Psoas muscle (tissue), 8 donors: Measurements from ENCODE around the gene PCBP3. TPM values are rescaled to one million over a fixed set of nuclear protein-coding genes. Genes with fewer than 3 reads are reported as not detected.
A peak's percentile ranks its signal among the peaks of the same experiment; 100 is the strongest.
"Not testable (repeated sequence)": the region's sequence is repeated elsewhere in the genome, so short reads cannot be mapped to it uniquely, and the experiment has no call there.

Experiments
- ATAC-seq, 4 donors: fragments of 200-7000 bp; cut with Tn5 transposase; one replicate each; pipeline ENCODE4 v1.9.1; 2020; ENCODE audit warnings: moderate library complexity in 3 of 4, mild to moderate bottlenecking in 2 of 4
- DNase-seq, 2 donors: peaks; one replicate each; pipeline ENCODE4 v3.0.0-alpha.2; 2020
- H3K27ac ChIP-seq: fragments of 200-600 bp; one replicate; pipeline ENCODE4 v1.8.0; 2022
- H3K27me3 ChIP-seq, 3 donors: fragments of 200-600 bp in 1 of 3; one replicate each; pipeline versions ENCODE4 v1.6.1 to v1.8.0; 2013 to 2022; ENCODE audit warnings: low read length in 2 of 3, mild to moderate bottlenecking in 2 of 3, moderate library complexity in 1 of 3; ENCODE audit not compliant: insufficient read depth in 3 of 3
- H3K36me3 ChIP-seq, 2 donors: fragments of 200-600 bp in 1 of 2; one replicate each; pipeline versions ENCODE4 v1.6.1 to v1.8.0; 2013 to 2022; ENCODE audit warnings: low read depth in 1 of 2, mild to moderate bottlenecking in 1 of 2, moderate library complexity in 1 of 2; ENCODE audit not compliant: insufficient read depth in 1 of 2
- H3K4me1 ChIP-seq: fragments of 200-600 bp; one replicate; pipeline ENCODE4 v1.8.0; 2022
- H3K4me3 ChIP-seq: fragments of 200-600 bp; one replicate; pipeline ENCODE4 v1.8.0; 2022; ENCODE audit warnings: mild to moderate bottlenecking
- H3K9me3 ChIP-seq: fragments of 200-600 bp; one replicate; pipeline ENCODE4 v1.8.0; 2022
- whole genome bisulfite sequencing, 3 donors: extraction: QIAGEN DNeasy Blood & Tissue Kit; methylation state at CpG; one replicate each; pipeline versions ENCODE4 v1.1.6 to v1.1.7; 2013; 5-methylcytosine and 5-hydroxymethylcytosine counted together
- intact Hi-C, 2 donors: fragments of 100-400 bp; cut with DNase I; formaldehyde crosslinking; loops; one replicate each; pipeline versions ENCODE4 v1.11.0 to v1.14.2; 2022
- polyA plus RNA-seq, 3 donors: library from polyadenylated mRNA; stranded (reverse); fragments of 200-250 nt; gene quantifications; one replicate each; pipeline ENCODE4 v1.2.3, GENCODE V29; 2013
- total RNA-seq, 4 donors: library from RNA; stranded (reverse); fragmentation: NEBNext Ultra II Directional in 2 of 4; extraction: Animal tissue kit (Norgen Biotek cat#: 25700) in 2 of 4; gene quantifications; one replicate each; pipeline versions ENCODE4 v1.2.1 to v1.2.4, GENCODE V29; 2021 to 2023
- TF ChIP-seq, protein P1 (sequence below): fragments of 200-600 bp; IDR thresholded peaks from one replicate; pipeline ENCODE4 v1.8.0; 2022; ENCODE audit warnings: antibody characterized with exemption
- donor health status: healthy with polysubstance abuse.
- donor health status: DM: no; HTN: no; CAD: no; lungs with moderate emphysema.
- donor health status: Bipolar disorder and iron deficiency.
- donor health status: healthy.
- donor health status: DM: yes; HTN: yes; CAD: no.
- donor health status: DM: no; HTN: no; CAD: no.
- donor health status: DM: no; HTN: no; CAD: no.
- donor health status: DM: yes; HTN: yes; CAD: no.

PCBP3 gene
- total and polyA plus RNA-seq, 7 donors, result 0.10 to 0.91 (median 0.33) TPM; not detected in 1

DNA sequence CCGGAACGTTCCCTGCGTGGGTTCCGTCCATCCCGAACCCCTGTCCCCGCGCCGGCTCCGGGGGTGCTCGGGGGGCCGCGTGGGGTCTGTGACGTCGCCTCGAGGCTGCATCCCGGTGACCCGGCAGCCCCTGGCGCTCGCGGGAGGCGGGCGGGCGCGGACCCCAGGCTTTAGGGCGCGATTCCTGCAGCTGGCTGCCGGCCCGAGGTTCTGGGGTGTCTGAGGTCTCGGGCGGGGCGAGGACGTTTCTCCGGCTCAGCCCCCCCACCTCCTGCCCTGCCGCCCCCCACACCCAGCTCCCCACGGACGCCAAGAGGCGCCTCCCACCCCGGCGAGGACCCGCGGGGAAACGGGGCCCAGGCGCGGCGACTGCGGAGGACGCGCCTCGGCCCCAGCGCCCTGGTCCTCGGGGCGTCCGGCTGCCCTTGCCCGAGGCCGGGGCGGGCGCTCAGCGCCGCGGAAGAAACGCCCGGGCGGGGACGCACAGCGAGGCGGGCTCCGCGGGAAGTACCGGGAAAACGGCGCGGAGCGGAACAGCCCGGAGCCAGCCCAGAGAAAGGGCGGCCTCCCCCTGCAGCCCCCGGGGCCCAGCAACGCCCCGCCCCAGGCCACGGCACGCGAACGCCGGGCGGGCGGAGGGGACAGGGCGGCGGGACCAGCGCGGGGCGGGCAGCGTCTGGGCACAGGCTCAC lies 1.3 kb upstream of the PCBP3 start:
- TF ChIP-seq, protein P1, sequence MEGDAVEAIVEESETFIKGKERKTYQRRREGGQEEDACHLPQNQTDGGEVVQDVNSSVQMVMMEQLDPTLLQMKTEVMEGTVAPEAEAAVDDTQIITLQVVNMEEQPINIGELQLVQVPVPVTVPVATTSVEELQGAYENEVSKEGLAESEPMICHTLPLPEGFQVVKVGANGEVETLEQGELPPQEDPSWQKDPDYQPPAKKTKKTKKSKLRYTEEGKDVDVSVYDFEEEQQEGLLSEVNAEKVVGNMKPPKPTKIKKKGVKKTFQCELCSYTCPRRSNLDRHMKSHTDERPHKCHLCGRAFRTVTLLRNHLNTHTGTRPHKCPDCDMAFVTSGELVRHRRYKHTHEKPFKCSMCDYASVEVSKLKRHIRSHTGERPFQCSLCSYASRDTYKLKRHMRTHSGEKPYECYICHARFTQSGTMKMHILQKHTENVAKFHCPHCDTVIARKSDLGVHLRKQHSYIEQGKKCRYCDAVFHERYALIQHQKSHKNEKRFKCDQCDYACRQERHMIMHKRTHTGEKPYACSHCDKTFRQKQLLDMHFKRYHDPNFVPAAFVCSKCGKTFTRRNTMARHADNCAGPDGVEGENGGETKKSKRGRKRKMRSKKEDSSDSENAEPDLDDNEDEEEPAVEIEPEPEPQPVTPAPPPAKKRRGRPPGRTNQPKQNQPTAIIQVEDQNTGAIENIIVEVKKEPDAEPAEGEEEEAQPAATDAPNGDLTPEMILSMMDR, result no peak
- Histone ChIP-seq H3K4me1 (peaks cover 4% of the 10 kb centered on the region), H3K27ac (no peak overlapping the region), H3K36me3 (no peaks in the 10 kb centered on the region), H3K27me3 (peaks cover 0 to 72% (median 20%) of the 10 kb centered on the region in 3 donors), H3K4me3 (peak overlapping the region; percentile 32), H3K9me3 (no peaks in the 10 kb centered on the region)
- intact Hi-C loops, result no loop called here
- 6 to 10% (median 8%) methylated on average over 51 to 91 of the region's 91 CpGs for WGBS, 3 donors
- peak in 1 of 2 donors; percentile 26 for DNase-seq
- no peak for ATAC-seq

DNA sequence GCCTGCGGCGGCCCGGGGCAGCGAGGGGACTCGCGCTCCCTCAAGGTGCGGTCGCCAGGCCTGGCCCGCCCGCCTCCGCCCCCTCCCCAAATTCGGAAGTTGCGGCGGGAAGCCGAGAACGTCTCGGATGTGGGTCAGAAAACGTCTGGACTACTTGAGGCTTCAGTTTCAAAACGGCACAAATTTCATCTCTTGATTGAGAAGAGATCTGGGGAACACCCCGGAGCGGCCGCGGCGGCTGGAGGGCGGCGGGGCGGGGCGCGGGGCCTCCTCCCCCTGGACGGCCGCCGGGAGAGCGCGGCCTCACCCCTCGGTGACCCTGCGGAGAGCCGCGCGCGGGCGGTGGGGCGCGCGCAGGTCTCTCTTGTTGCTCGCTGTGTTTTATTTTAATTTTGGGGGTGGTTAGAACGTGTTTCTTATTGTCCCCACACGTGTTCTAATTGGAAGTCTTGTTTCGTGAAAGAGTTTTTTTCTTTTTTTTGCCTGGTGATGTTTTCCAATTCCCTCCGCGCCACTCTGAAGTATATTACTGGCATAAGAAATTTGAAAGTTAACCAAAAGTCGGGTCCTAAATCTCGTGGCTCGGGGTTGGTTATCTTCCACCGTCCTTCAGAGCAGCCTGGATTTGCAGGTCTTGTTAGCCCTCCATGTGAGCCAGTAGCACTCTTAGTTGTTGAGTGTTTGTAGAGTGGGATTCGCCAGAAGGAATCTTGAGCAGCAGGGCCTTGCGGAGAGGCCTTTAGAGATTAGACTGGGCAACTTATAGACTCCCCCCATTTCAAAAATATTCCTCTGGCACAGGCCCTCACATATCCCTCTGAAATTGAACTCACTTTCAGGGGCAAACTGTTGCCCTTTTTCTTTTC lies 749 bp downstream of the PCBP3 start:
- 5 to 7% (median 6%) methylated on average over 48 to 56 of the region's 56 CpGs for whole genome bisulfite sequencing, 3 donors
- peaks cover 4% of the 10 kb centered on the region for H3K4me1 ChIP-seq
- no peak overlapping the region for H3K27ac ChIP-seq
- intact Hi-C loops, result no loop called here
- peaks cover 0 to 78% (median 24%) of the 10 kb centered on the region in 3 donors for H3K27me3 ChIP-seq
- no peaks in the 10 kb centered on the region for H3K36me3 ChIP-seq
- ATAC-seq, result no peak
- TF ChIP-seq, protein P1, result no peak
- no peaks in the 10 kb centered on the region for H3K9me3 ChIP-seq
- H3K4me3 ChIP-seq, result peak overlapping the region; percentile 53
- DNase-seq, result no peak

DNA sequence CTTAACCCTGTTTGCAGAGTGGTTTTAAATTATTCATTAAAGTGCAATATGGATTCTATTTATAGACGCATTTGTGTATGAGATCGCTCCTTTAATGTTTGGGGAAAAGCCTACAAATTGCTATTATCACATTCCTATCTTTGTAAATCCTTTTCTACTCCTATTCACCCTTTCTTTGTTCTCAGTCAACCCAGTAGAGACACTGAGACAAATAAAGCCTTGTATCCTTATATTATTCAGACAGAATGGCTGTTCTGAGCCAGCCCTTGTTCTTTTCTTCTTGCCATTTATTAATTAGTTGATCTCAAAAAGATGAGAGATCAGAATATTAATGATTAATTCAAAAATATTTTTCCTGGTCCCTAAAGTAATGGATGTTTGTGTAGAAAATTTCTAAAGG lies 8.4 kb downstream of the PCBP3 start:
- no peak for ATAC-seq
- no peaks in the 10 kb centered on the region for H3K36me3 ChIP-seq
- WGBS, 3 donors, result 82 to 85% (median 83%) methylated on average over 2 of the region's 2 CpGs
- TF ChIP-seq, protein P1, result no peak
- no peak for DNase-seq
- no peak overlapping the region for H3K4me3 ChIP-seq
- H3K9me3 ChIP-seq, result no peaks in the 10 kb centered on the region
- no peaks in the 10 kb centered on the region for H3K4me1 ChIP-seq
- intact Hi-C loops, result no loop called here
- H3K27ac ChIP-seq, result no peak overlapping the region
- peaks cover 2 to 30% (median 6%) of the 10 kb centered on the region in 3 donors for H3K27me3 ChIP-seq

DNA sequence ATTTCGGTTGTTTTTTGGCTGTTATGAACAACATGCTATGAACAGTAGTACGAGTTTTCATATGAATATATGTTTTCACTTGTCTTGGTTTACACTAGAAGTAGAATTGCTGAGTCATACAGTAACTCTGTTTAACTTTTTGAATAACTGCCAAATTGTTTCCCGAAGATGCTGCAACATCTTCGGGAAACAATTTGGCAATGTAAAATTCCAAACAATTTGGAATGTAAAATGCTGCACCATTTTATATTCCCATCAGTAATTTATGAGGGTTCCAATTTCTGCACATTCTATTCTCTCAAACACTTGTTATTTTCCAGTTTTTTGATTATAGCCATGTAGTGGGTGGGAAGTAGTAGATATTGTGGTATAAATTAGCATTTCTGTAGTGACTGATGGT lies 11.6 kb downstream of the PCBP3 start:
- intact Hi-C loops, result no loop called here
- H3K36me3 ChIP-seq, result no peaks in the 10 kb centered on the region
- H3K4me3 ChIP-seq, result no peak overlapping the region
- no peaks in the 10 kb centered on the region for H3K4me1 ChIP-seq
- H3K27me3 ChIP-seq, result peaks cover 2 to 14% (median 2%) of the 10 kb centered on the region in 3 donors
- no peaks in the 10 kb centered on the region for H3K9me3 ChIP-seq
- no peak for ATAC-seq
- 61 to 65% (median 63%) methylated on average over 4 of the region's 4 CpGs for WGBS, 3 donors
- DNase-seq, result no peak
- no peak overlapping the region for H3K27ac ChIP-seq
- TF ChIP-seq, protein P1, result no peak

DNA sequence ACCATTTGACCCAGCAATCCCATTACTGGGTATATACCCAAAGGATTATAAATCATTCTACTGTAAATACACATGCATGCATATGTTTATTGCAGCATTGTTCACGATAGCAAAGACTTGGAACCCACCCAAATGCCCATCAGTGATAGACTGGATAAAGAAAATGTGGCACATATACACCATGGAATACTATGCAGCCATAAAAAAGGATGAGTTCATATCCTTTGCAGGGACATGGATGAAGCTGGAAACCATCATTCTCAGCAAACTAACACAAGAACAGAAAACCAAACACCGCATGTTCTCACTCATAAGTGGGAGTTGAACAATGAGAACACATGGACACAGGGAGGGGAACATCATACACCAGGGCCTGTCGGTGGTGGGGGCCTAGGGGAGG lies 12.6 kb downstream of the PCBP3 start:
- 61 to 74% (median 72%) methylated on average over 2 of the region's 3 CpGs for WGBS, 3 donors
- intact Hi-C loops, DNase-seq, H3K27ac ChIP-seq, H3K36me3 ChIP-seq, H3K4me1 ChIP-seq, H3K9me3 ChIP-seq, H3K4me3 ChIP-seq, ATAC-seq: not testable (repeated sequence)
- H3K27me3 ChIP-seq, result peaks cover 0 to 18% (median 2%) of the 10 kb centered on the region in 3 donors

DNA sequence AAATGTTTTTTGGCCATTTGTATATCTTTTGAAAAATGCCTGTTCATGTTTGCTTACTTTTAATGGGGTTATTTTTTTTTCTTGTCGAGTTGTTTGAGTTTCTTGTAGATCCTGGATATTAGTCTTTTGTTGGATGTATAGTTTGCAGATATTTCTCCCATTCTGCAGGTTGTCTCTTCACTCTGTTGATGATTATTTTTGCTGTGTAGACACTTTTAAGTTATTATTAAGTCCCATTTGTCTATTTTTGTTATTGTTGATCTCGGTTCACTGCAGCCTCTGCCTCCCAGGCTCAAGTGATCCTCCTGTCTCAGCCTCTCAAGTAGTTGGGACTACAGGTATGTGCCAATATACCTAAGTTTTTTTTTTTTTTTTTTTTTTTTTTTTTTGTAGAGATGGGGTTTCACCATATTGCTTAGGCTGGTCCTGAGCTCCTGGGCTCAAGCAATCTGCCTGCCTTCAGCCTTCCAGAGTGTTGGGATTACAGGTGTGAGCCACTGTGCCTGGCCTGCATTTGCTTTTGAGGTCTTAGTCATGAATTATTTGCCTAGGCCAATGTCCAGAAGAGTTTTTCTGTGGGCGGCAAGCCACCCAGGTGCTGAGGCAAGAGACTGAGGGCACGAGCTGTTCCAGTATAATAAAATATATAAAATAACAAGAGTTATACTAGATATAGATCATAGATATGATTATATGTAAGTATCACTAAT lies 18.5 kb downstream of the PCBP3 start:
- H3K27ac ChIP-seq, H3K4me3 ChIP-seq, ATAC-seq, H3K27me3 ChIP-seq, H3K4me1 ChIP-seq, H3K36me3 ChIP-seq, H3K9me3 ChIP-seq, DNase-seq, intact Hi-C loops: not testable (repeated sequence)
- 82 to 83% (median 82%) methylated on average over 4 of the region's 4 CpGs for WGBS, 3 donors

DNA sequence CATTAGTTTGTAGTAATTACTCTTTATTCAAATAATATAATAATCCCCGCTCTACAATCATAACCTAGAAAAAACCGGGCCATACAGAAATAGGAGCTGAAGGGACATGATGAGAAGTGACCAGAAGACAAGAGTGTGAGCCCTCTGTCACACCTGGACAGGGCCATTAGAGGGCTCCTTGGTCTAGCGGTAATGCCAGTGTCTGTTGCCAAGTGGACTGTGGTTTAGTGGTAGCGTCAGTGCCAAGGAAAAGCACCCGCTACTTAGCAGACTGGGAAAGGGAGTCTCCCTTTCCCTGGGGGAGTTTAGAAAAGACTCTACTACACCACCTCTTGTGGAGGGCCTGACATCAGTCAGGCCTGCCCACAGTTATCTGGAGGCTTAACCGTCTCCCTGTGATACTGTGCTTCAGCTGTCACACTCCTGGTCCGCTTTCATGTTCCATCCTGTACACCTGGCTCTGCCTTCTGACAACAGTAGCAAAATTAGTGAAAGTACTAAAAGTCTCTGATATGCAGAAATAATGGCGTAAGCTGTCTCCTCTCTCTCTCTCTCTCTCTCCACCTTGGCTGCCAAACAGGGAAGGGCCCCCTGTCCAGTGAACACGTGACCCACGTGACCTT lies 19.2 kb downstream of the PCBP3 start:
- H3K27me3 ChIP-seq, H3K27ac ChIP-seq, H3K9me3 ChIP-seq, intact Hi-C loops, H3K4me1 ChIP-seq, H3K36me3 ChIP-seq, H3K4me3 ChIP-seq, DNase-seq, ATAC-seq: not testable (repeated sequence)
- WGBS, 3 donors, result 89 to 92% (median 92%) methylated on average over 10 of the region's 10 CpGs
